ENCODE measurements around the gene UBAC2.
"Not testable (repeated sequence)": the region's sequence is repeated elsewhere in the genome, so short reads cannot be mapped to it uniquely, and the experiment has no call there.

UBAC2 gene

DNA sequence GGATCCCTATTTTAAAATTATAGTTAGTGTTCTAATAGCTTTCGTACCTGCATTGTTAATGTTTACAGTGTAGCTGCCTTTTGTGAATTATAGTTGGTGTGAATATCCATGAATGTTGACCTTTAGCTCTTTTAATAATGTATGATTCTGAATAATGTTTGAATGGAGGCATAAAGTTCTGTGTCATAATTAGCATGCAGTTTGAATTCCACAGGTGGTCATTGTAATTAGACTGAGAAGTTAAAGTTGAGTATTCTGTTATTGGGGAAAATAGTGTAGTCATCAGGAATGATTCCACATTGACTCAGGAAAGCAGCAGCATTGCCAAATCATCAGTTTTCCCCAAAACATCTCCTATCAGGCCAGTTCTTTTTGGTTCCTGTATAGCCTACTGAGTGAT, 45.4 kb downstream of the UBAC2 start:
- H3K27ac ChIP-seq = no peak overlapping the region
- TF ChIP-seq, protein P1, sequence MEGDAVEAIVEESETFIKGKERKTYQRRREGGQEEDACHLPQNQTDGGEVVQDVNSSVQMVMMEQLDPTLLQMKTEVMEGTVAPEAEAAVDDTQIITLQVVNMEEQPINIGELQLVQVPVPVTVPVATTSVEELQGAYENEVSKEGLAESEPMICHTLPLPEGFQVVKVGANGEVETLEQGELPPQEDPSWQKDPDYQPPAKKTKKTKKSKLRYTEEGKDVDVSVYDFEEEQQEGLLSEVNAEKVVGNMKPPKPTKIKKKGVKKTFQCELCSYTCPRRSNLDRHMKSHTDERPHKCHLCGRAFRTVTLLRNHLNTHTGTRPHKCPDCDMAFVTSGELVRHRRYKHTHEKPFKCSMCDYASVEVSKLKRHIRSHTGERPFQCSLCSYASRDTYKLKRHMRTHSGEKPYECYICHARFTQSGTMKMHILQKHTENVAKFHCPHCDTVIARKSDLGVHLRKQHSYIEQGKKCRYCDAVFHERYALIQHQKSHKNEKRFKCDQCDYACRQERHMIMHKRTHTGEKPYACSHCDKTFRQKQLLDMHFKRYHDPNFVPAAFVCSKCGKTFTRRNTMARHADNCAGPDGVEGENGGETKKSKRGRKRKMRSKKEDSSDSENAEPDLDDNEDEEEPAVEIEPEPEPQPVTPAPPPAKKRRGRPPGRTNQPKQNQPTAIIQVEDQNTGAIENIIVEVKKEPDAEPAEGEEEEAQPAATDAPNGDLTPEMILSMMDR (IDR thresholded peaks at IDR 0.05) = no peak

DNA sequence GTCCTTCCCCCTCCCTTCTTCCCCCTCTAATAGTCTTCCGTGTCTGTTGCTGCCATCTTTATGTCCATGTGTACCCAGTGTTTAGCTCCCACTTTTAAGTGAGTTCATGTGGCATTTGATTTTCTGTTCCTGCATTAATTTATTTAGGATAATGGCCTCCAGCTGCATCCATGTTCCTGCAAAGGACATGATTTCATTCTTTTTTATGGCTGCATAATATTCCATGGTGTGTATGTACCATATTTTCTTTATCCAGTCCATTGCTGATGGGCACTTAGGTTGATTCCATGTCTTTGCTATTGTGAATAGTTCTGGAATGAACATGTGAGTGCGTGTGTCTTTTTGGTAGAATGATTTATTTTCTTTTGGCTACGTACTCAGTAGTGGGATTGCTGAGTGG, 48.5 kb downstream of the UBAC2 start:
- not testable (repeated sequence) for H3K4me2 ChIP-seq (ENCODE audit: low read length); H3K27me3 ChIP-seq (ENCODE audit: control insufficient read depth, insufficient read depth, low read length); H3K9ac ChIP-seq; H3K4me3 ChIP-seq (ENCODE audit: low read depth, low read length); H3K27ac ChIP-seq; H2AFZ ChIP-seq; H3K9me3 ChIP-seq (ENCODE audit: control insufficient read depth, low read length); H3K79me2 ChIP-seq; H3K36me3 ChIP-seq (ENCODE audit: control insufficient read depth, insufficient read depth, low read length); H3K4me1 ChIP-seq

More for the DNA sequence above, 45.4 kb downstream of the UBAC2 start:
- no peak overlapping the region for H2AFZ ChIP-seq
- no peaks in the 10 kb centered on the region for H3K79me2 ChIP-seq
- no peak overlapping the region for H3K4me2 ChIP-seq (ENCODE audit: low read length)
- H3K36me3 ChIP-seq (ENCODE audit: control insufficient read depth, insufficient read depth, low read length) = no peaks in the 10 kb centered on the region
- H3K27me3 ChIP-seq (ENCODE audit: control insufficient read depth, insufficient read depth, low read length) = no peaks in the 10 kb centered on the region
- H3K9me3 ChIP-seq (ENCODE audit: control insufficient read depth, low read length) = no peaks in the 10 kb centered on the region
- H3K4me1 ChIP-seq = no peaks in the 10 kb centered on the region
- H3K4me3 ChIP-seq (ENCODE audit: low read depth, low read length) = no peak overlapping the region
- H3K9ac ChIP-seq = no peak overlapping the region

GRCh38 chr13:99249606-99250005, 49.0 kb downstream of the UBAC2 start:
- not testable (repeated sequence) for H3K4me3 ChIP-seq (ENCODE audit: low read depth, low read length); H3K27me3 ChIP-seq (ENCODE audit: control insufficient read depth, insufficient read depth, low read length); H3K9me3 ChIP-seq (ENCODE audit: control insufficient read depth, low read length); H3K27ac ChIP-seq; H3K4me2 ChIP-seq (ENCODE audit: low read length); H3K4me1 ChIP-seq; H3K9ac ChIP-seq; H2AFZ ChIP-seq; H3K79me2 ChIP-seq; H3K36me3 ChIP-seq (ENCODE audit: control insufficient read depth, insufficient read depth, low read length)

DNA sequence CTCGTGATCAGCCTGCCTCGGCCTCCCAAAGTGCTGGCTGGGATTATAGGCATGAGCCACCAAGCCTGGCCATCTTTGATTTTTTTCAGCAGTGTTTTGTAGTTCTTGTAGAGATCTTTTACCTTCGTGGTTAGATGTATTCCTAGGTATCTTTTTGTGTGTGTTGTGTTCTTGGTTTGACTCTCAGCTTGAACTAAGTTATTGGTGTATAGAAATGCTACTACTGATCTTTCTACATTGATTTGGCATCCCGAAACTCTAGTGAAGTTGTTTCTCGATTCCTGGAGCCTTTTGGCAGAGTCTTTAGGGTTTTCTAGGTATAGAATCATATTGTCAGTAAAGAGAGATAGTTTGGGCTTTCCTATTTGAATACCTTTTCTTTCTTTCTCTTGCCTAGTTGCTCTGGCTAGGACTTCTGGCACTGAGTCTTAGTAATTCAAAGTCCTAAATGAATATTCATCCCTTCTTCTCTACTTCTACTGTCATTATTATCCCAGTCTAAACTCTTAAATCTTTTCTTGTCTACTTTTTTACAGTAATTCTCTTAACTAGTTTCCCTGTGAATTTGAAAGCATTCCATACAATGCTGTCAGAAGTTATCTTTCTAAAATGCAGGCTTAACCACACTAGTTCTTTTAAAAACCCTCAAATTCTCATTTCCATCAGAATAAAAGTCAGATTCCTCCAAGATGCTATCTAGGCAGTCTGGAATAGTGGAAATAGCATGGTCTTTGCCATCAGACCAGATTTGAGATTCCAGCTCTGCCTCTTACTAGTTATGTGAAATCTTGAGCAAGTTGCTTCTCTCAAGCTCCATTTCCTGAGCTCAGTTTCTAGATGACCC, 50.5 kb downstream of the UBAC2 start:
- Histone ChIP-seq H3K36me3 (ENCODE audit: control insufficient read depth, insufficient read depth, low read length) (no peaks in the 10 kb centered on the region), H3K27me3 (ENCODE audit: control insufficient read depth, insufficient read depth, low read length) (no peaks in the 10 kb centered on the region), H3K4me3 (ENCODE audit: low read depth, low read length) (no peak overlapping the region), H3K27ac (no peak overlapping the region), H3K4me2 (ENCODE audit: low read length) (no peak overlapping the region), H3K9me3 (ENCODE audit: control insufficient read depth, low read length) (no peaks in the 10 kb centered on the region), H3K9ac (no peak overlapping the region), H2AFZ (no peak overlapping the region), H3K79me2 (no peaks in the 10 kb centered on the region), H3K4me1 (no peaks in the 10 kb centered on the region)
- TF ChIP-seq, protein P1 (IDR thresholded peaks at IDR 0.05) = no peak

DNA sequence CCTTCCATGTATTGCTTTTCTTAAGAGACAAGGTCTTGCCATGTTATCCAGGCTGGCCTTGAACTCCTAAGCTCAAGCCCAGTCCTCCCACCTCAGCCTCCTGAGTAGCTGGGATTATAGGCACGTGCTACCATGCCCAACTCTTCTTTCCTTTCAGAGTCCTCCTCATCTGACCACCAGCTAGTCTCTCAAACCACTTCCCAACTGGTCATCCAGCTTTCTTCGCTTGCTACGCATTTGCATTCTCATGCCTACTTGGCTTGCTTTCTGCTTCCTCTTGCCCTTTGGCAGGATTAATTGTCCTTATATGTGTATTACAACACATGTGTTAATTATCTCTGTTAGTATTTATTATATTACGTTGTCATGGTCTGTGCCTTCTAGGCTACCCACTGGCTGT, 51.3 kb downstream of the UBAC2 start:
- H3K9me3 ChIP-seq (ENCODE audit: control insufficient read depth, low read length) = no peaks in the 10 kb centered on the region
- no peaks in the 10 kb centered on the region for H3K36me3 ChIP-seq (ENCODE audit: control insufficient read depth, insufficient read depth, low read length)
- H3K4me2 ChIP-seq (ENCODE audit: low read length) = no peak overlapping the region
- H3K27me3 ChIP-seq (ENCODE audit: control insufficient read depth, insufficient read depth, low read length) = no peaks in the 10 kb centered on the region
- no peak overlapping the region for H3K4me3 ChIP-seq (ENCODE audit: low read depth, low read length)
- no peaks in the 10 kb centered on the region for H3K4me1 ChIP-seq
- no peak overlapping the region for H3K9ac ChIP-seq
- H3K27ac ChIP-seq = no peak overlapping the region
- H2AFZ ChIP-seq = no peak overlapping the region
- TF ChIP-seq, protein P1 (IDR thresholded peaks at IDR 0.05) = no peak
- H3K79me2 ChIP-seq = no peaks in the 10 kb centered on the region

GRCh38 chr13:99254830-99255229, 54.2 kb downstream of the UBAC2 start:
- Histone ChIP-seq H3K9me3 (ENCODE audit: control insufficient read depth, low read length) (no peaks in the 10 kb centered on the region), H3K27me3 (ENCODE audit: control insufficient read depth, insufficient read depth, low read length) (no peaks in the 10 kb centered on the region), H3K9ac (no peak overlapping the region), H3K79me2 (no peaks in the 10 kb centered on the region), H3K36me3 (ENCODE audit: control insufficient read depth, insufficient read depth, low read length) (no peaks in the 10 kb centered on the region), H2AFZ (no peak overlapping the region), H3K4me1 (no peaks in the 10 kb centered on the region), H3K27ac (no peak overlapping the region), H3K4me2 (ENCODE audit: low read length) (no peak overlapping the region), H3K4me3 (ENCODE audit: low read depth, low read length) (no peak overlapping the region)
- TF ChIP-seq, protein P1 (IDR thresholded peaks at IDR 0.05) = no peak
